GM23338 (cell line): ENCODE results near the gene CDCA5. TPM values are rescaled to one million over a fixed set of nuclear protein-coding genes. Genes with fewer than 3 reads are reported as not detected.

Source experiments
- ATAC-seq: fragments of 200-7000 bp; cut with Tn5 transposase; 3 replicates; pipeline ENCODE4 v1.9.1; 2020
- DNase-seq: peaks from one replicate; pipeline ENCODE4 v3.0.0-alpha.2; 2015; ENCODE audit warnings: low spot score
- H2AFZ ChIP-seq: fragments of 200-600 bp; sonication (generic); 2 replicates; pipeline ENCODE4 v1.8.0; 2016; ENCODE audit warnings: antibody characterized with exemption, mild to moderate bottlenecking, moderate library complexity
- H3F3A ChIP-seq: fragments of 200-600 bp; sonication (generic); replicated peaks from 2 replicates; pipeline ENCODE4 v1.8.0; 2017; ENCODE audit warnings: antibody characterized with exemption, mixed run types, low read depth
- H3K27ac ChIP-seq: fragments of 200-600 bp; sonication (generic); 2 replicates; pipeline ENCODE4 v1.6.1; 2016; ENCODE audit warnings: low read depth
- H3K27me3 ChIP-seq: fragments of 200-600 bp; sonication (generic); 2 replicates; pipeline ENCODE4 v1.8.0; 2016; ENCODE audit warnings: mild to moderate bottlenecking, mixed run types, moderate library complexity; ENCODE audit not compliant: insufficient read depth
- H3K36me3 ChIP-seq: fragments of 200-600 bp; sonication (generic); 2 replicates; pipeline ENCODE4 v1.8.0; 2016; ENCODE audit warnings: mild to moderate bottlenecking; ENCODE audit not compliant: insufficient read depth
- H3K4me1 ChIP-seq: fragments of 200-600 bp; sonication (generic); 2 replicates; pipeline ENCODE4 v1.8.0; 2016; ENCODE audit warnings: mild to moderate bottlenecking, moderate library complexity; ENCODE audit not compliant: insufficient read depth
- H3K4me2 ChIP-seq: fragments of 200-600 bp; sonication (generic); 2 replicates; pipeline ENCODE4 v1.7.1; 2017; ENCODE audit warnings: mixed run types
- H3K4me3 ChIP-seq: fragments of 200-600 bp; sonication (generic); 2 replicates; pipeline ENCODE4 v1.6.1; 2016; ENCODE audit warnings: mixed run types
- H3K79me2 ChIP-seq: fragments of 200-600 bp; sonication (generic); replicated peaks from 2 replicates; pipeline ENCODE4 v1.8.0; 2017; ENCODE audit warnings: mild to moderate bottlenecking; ENCODE audit not compliant: insufficient read depth
- H3K9me2 ChIP-seq: fragments of 200-600 bp; sonication (generic); 2 replicates; pipeline ENCODE4 v1.8.0; 2017; ENCODE audit not compliant: insufficient read depth
- H4K20me1 ChIP-seq: fragments of 200-600 bp; sonication (generic); replicated peaks from 2 replicates; pipeline ENCODE4 v1.8.0; 2017; ENCODE audit warnings: mild to moderate bottlenecking; ENCODE audit not compliant: insufficient read depth
- H3K27ac Mint-ChIP-seq: 2 replicates; pipeline ENCODE4 v1.8.0; 2020; ENCODE audit warnings: inconsistent platforms, mild to moderate bottlenecking, moderate library complexity, mixed read lengths
- H3K27me3 Mint-ChIP-seq: 3 replicates; pipeline ENCODE4 v1.8.0; 2022; ENCODE audit warnings: low read depth, mild to moderate bottlenecking, moderate library complexity, mixed read lengths, inconsistent platforms; ENCODE audit not compliant: insufficient read depth, poor library complexity
- H3K36me3 Mint-ChIP-seq: 3 replicates; pipeline ENCODE4 v1.8.0; 2021; ENCODE audit warnings: low read depth, mild to moderate bottlenecking, inconsistent platforms, moderate library complexity, mixed read lengths
- H3K4me1 Mint-ChIP-seq: 3 replicates; pipeline ENCODE4 v1.8.0; 2020; ENCODE audit warnings: mild to moderate bottlenecking, inconsistent platforms, mixed read lengths
- H3K4me3 Mint-ChIP-seq: 3 replicates; pipeline ENCODE4 v1.8.0; 2021; ENCODE audit warnings: moderate library complexity, mild to moderate bottlenecking, inconsistent platforms, mixed read lengths
- H3K9me3 Mint-ChIP-seq: 3 replicates; pipeline ENCODE4 v1.8.0; 2020; ENCODE audit warnings: moderate library complexity, mild to moderate bottlenecking, inconsistent platforms, mixed read lengths
- EZH2 ChIP-seq: fragments of 200-600 bp; sonication (generic); IDR thresholded peaks from one replicate; pipeline ENCODE4 v1.8.0; 2017; ENCODE audit warnings: antibody characterized with exemption, mild to moderate bottlenecking, low read depth; ENCODE audit not compliant: unreplicated experiment
- EZH2phosphoT487 ChIP-seq: fragments of 200-600 bp; sonication (generic); IDR thresholded peaks from one replicate; pipeline ENCODE4 v1.8.1; 2018; ENCODE audit warnings: antibody characterized with exemption; ENCODE audit not compliant: unreplicated experiment
- JUNB ChIP-seq: IDR thresholded peaks from one replicate; pipeline ENCODE4 v1.6.1; 2016; ENCODE audit warnings: antibody characterized with exemption; ENCODE audit not compliant: unreplicated experiment
- NANOG ChIP-seq: IDR thresholded peaks from 2 replicates; pipeline ENCODE4 v1.6.1; 2016; ENCODE audit warnings: antibody characterized with exemption, borderline replicate concordance
- ZNF331 ChIP-seq: fragments of 250-450 bp; sonication (Bioruptor Pico); IDR thresholded peaks from 2 replicates; pipeline ENCODE4 v1.5.0; 2020; ENCODE audit warnings: low read depth, mild to moderate bottlenecking, moderate library complexity
- polyA plus RNA-seq: library from polyadenylated mRNA; unstranded; fragments of >200 nt; fragmentation: Nextera tagmentation; extraction: Ambion mirVana; gene quantifications from 2 replicates; pipeline ENCODE4 v1.2.1, GENCODE V29; 2016
- total RNA-seq: library from RNA; depleted of rRNA; stranded (reverse); fragments of >200 nt; shearing (Covaris generic); gene quantifications from 2 replicates; pipeline ENCODE4 v1.2.3, GENCODE V29; 2014
- TF ChIP-seq, protein P1 (sequence below), 2 experiments: fragments of 200-600 bp in 1 of 2; sonication (generic) in 1 of 2; conservative IDR thresholded peaks; 2 replicates each; pipeline versions ENCODE4 v1.5.1 to v1.6.1; 2016 to 2017; ENCODE audit warnings: antibody characterized with exemption in 2 of 2, low read depth in 2 of 2, mild to moderate bottlenecking in 2 of 2, moderate library complexity in 1 of 2
- TF ChIP-seq, protein P2 (sequence below): IDR thresholded peaks from one replicate; pipeline ENCODE4 v1.6.1; 2018; ENCODE audit warnings: antibody characterized with exemption; ENCODE audit not compliant: unreplicated experiment
- TF ChIP-seq, protein P3 (sequence below): IDR thresholded peaks from 2 replicates; pipeline ENCODE4 v1.6.1; 2016; ENCODE audit warnings: antibody characterized with exemption
- TF ChIP-seq, protein P4 (sequence below): fragments of 250-450 bp; sonication (Bioruptor Pico); IDR thresholded peaks from 2 replicates; pipeline ENCODE4 v1.5.0; 2020; ENCODE audit warnings: mild to moderate bottlenecking, moderate library complexity

CDCA5 gene
- total and polyA plus RNA-seq, 2 experiments from 2014 or later, result 53.3 to 70.9 TPM

DNA sequence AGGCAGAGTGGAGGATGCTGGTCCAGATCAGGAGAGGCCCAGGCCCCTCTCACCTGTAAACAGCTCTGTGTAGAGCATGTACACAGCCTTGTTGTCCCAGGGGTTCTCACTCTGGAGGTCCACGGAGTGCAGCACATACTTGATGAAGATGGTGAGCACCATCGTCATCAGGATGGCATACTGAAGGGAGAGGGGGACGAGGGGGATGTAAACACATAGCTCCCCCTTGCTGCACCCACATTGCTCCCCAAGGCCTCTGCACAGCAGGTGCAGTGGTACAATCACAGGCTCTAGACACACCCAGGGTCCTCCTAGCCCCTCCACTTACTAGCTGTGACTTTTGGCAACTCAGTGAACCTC, 47.6 kb upstream of the CDCA5 start:
- Histone ChIP-seq H3K9me2 (no peaks in the 10 kb centered on the region), H3K4me1 (peaks cover 19% of the 10 kb centered on the region; the same call in 1 of the 2 replicates), H4K20me1 (no peaks in the 10 kb centered on the region), H3F3A (peaks cover 15% of the 10 kb centered on the region; the same call in 1 of the 2 replicates), H3K79me2 (peaks cover 19% of the 10 kb centered on the region), H2AFZ (no peak overlapping the region), H3K4me2 (no peak overlapping the region), H3K4me3 (no peak overlapping the region), H3K36me3 (peaks cover 6% of the 10 kb centered on the region), H3K27ac (no peak overlapping the region), H3K27me3 (no peaks in the 10 kb centered on the region)
- H3K27me3 Mint-ChIP-seq, result peaks cover 17% of the 10 kb centered on the region
- H3K9me3 Mint-ChIP-seq, result no peaks in the 10 kb centered on the region; the same call in 2 of the 3 replicates
- no peak for TF ChIP-seq NANOG
- TF ChIP-seq JUNB, result no peak
- TF ChIP-seq, protein P1, sequence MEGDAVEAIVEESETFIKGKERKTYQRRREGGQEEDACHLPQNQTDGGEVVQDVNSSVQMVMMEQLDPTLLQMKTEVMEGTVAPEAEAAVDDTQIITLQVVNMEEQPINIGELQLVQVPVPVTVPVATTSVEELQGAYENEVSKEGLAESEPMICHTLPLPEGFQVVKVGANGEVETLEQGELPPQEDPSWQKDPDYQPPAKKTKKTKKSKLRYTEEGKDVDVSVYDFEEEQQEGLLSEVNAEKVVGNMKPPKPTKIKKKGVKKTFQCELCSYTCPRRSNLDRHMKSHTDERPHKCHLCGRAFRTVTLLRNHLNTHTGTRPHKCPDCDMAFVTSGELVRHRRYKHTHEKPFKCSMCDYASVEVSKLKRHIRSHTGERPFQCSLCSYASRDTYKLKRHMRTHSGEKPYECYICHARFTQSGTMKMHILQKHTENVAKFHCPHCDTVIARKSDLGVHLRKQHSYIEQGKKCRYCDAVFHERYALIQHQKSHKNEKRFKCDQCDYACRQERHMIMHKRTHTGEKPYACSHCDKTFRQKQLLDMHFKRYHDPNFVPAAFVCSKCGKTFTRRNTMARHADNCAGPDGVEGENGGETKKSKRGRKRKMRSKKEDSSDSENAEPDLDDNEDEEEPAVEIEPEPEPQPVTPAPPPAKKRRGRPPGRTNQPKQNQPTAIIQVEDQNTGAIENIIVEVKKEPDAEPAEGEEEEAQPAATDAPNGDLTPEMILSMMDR (conservative IDR thresholded peaks at IDR 0.05; ENCODE audit: low read depth in 2 of 2), result no peak
- TF ChIP-seq EZH2phosphoT487, result no peak
- TF ChIP-seq, protein P2, sequence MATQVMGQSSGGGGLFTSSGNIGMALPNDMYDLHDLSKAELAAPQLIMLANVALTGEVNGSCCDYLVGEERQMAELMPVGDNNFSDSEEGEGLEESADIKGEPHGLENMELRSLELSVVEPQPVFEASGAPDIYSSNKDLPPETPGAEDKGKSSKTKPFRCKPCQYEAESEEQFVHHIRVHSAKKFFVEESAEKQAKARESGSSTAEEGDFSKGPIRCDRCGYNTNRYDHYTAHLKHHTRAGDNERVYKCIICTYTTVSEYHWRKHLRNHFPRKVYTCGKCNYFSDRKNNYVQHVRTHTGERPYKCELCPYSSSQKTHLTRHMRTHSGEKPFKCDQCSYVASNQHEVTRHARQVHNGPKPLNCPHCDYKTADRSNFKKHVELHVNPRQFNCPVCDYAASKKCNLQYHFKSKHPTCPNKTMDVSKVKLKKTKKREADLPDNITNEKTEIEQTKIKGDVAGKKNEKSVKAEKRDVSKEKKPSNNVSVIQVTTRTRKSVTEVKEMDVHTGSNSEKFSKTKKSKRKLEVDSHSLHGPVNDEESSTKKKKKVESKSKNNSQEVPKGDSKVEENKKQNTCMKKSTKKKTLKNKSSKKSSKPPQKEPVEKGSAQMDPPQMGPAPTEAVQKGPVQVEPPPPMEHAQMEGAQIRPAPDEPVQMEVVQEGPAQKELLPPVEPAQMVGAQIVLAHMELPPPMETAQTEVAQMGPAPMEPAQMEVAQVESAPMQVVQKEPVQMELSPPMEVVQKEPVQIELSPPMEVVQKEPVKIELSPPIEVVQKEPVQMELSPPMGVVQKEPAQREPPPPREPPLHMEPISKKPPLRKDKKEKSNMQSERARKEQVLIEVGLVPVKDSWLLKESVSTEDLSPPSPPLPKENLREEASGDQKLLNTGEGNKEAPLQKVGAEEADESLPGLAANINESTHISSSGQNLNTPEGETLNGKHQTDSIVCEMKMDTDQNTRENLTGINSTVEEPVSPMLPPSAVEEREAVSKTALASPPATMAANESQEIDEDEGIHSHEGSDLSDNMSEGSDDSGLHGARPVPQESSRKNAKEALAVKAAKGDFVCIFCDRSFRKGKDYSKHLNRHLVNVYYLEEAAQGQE, result no peak
- TF ChIP-seq, protein P3, sequence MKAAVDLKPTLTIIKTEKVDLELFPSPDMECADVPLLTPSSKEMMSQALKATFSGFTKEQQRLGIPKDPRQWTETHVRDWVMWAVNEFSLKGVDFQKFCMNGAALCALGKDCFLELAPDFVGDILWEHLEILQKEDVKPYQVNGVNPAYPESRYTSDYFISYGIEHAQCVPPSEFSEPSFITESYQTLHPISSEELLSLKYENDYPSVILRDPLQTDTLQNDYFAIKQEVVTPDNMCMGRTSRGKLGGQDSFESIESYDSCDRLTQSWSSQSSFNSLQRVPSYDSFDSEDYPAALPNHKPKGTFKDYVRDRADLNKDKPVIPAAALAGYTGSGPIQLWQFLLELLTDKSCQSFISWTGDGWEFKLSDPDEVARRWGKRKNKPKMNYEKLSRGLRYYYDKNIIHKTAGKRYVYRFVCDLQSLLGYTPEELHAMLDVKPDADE, result no peak
- TF ChIP-seq, protein P4, sequence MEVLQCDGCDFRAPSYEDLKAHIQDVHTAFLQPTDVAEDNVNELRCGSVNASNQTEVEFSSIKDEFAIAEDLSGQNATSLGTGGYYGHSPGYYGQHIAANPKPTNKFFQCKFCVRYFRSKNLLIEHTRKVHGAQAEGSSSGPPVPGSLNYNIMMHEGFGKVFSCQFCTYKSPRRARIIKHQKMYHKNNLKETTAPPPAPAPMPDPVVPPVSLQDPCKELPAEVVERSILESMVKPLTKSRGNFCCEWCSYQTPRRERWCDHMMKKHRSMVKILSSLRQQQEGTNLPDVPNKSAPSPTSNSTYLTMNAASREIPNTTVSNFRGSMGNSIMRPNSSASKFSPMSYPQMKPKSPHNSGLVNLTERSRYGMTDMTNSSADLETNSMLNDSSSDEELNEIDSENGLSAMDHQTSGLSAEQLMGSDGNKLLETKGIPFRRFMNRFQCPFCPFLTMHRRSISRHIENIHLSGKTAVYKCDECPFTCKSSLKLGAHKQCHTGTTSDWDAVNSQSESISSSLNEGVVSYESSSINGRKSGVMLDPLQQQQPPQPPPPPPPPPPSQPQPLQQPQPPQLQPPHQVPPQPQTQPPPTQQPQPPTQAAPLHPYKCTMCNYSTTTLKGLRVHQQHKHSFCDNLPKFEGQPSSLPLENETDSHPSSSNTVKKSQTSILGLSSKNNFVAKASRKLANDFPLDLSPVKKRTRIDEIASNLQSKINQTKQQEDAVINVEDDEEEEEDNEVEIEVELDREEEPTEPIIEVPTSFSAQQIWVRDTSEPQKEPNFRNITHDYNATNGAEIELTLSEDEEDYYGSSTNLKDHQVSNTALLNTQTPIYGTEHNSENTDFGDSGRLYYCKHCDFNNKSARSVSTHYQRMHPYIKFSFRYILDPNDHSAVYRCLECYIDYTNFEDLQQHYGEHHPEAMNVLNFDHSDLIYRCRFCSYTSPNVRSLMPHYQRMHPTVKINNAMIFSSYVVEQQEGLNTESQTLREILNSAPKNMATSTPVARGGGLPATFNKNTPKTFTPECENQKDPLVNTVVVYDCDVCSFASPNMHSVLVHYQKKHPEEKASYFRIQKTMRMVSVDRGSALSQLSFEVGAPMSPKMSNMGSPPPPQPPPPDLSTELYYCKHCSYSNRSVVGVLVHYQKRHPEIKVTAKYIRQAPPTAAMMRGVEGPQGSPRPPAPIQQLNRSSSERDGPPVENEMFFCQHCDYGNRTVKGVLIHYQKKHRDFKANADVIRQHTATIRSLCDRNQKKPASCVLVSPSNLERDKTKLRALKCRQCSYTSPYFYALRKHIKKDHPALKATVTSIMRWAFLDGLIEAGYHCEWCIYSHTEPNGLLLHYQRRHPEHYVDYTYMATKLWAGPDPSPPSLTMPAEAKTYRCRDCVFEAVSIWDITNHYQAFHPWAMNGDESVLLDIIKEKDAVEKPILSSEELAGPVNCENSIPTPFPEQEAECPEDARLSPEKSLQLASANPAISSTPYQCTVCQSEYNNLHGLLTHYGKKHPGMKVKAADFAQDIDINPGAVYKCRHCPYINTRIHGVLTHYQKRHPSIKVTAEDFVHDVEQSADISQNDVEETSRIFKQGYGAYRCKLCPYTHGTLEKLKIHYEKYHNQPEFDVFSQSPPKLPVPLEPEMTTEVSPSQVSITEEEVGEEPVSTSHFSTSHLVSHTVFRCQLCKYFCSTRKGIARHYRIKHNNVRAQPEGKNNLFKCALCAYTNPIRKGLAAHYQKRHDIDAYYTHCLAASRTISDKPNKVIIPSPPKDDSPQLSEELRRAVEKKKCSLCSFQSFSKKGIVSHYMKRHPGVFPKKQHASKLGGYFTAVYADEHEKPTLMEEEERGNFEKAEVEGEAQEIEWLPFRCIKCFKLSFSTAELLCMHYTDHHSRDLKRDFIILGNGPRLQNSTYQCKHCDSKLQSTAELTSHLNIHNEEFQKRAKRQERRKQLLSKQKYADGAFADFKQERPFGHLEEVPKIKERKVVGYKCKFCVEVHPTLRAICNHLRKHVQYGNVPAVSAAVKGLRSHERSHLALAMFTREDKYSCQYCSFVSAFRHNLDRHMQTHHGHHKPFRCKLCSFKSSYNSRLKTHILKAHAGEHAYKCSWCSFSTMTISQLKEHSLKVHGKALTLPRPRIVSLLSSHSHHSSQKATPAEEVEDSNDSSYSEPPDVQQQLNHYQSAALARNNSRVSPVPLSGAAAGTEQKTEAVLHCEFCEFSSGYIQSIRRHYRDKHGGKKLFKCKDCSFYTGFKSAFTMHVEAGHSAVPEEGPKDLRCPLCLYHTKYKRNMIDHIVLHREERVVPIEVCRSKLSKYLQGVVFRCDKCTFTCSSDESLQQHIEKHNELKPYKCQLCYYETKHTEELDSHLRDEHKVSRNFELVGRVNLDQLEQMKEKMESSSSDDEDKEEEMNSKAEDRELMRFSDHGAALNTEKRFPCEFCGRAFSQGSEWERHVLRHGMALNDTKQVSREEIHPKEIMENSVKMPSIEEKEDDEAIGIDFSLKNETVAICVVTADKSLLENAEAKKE (CRISPR knock-in tag), result no peak
- no peak for TF ChIP-seq EZH2
- no peak for TF ChIP-seq ZNF331 (CRISPR knock-in tag)
- DNase-seq (no peak), ATAC-seq (no peak)
- peaks cover 19% of the 10 kb centered on the region for H3K4me1 Mint-ChIP-seq
- no peak overlapping the region for H3K27ac Mint-ChIP-seq
- peaks cover 33% of the 10 kb centered on the region for H3K36me3 Mint-ChIP-seq
- no peak overlapping the region; the same call in 2 of the 3 replicates for H3K4me3 Mint-ChIP-seq
